K562 (cell line): Measurements from ENCODE around the gene SPATA32. TPM values are rescaled to one million over a fixed set of nuclear protein-coding genes. Genes with fewer than 3 reads are reported as not detected.

Experiments
- AFF1 ChIP-seq, 2 experiments: fragments of 450-650 bp; IDR thresholded peaks; 2 replicates each; pipeline ENCODE4 v1.6.1; 2018; ENCODE audit warnings: mild to moderate bottlenecking in 2 of 2, low read depth in 1 of 2; ENCODE audit not compliant: partially characterized antibody in 2 of 2
- ARID1B ChIP-seq: fragments of 450-650 bp; IDR thresholded peaks from 2 replicates; pipeline ENCODE4 v1.6.1; 2016; ENCODE audit warnings: antibody characterized with exemption, mild to moderate bottlenecking, inconsistent platforms
- CBFA2T3 ChIP-seq: fragments of 450-650 bp; IDR thresholded peaks from 2 replicates; pipeline ENCODE4 v1.6.1; 2017
- DMBX1 ChIP-seq: fragments of 250-450 bp; sonication (Bioruptor Pico); IDR thresholded peaks from 2 replicates; pipeline ENCODE4 v1.8.0; 2022; ENCODE audit warnings: inconsistent platforms, mild to moderate bottlenecking, moderate library complexity, borderline replicate concordance
- ERF ChIP-seq: fragments of 450-650 bp; formaldehyde crosslinking; IDR thresholded peaks from 2 replicates; pipeline ENCODE4 v1.4.0; 2020; ENCODE audit warnings: mild to moderate bottlenecking, mixed read lengths
- ETV6 ChIP-seq, 3 experiments: fragments of 150-350 bp in 1 of 3; sonication (generic) in 1 of 3; formaldehyde crosslinking in 1 of 3; IDR thresholded peaks; 2 replicates each; pipeline versions ENCODE4 v1.6.1 to v1.8.0; 2014 to 2022; ENCODE audit warnings: borderline replicate concordance in 2 of 3, low read depth in 2 of 3, antibody characterized with exemption in 1 of 3, low read length in 1 of 3, mild to moderate bottlenecking in 1 of 3, missing genetic modification reagents in 1 of 3
- GTF2F1 ChIP-seq: IDR thresholded peaks from 2 replicates; pipeline ENCODE4 v1.6.1; 2011; ENCODE audit warnings: low read depth, low read length, improper control_type of control experiment
- KAT8 ChIP-seq: fragments of 450-650 bp; IDR thresholded peaks from 2 replicates; pipeline ENCODE4 v1.6.1; 2016; ENCODE audit warnings: low read depth, mild to moderate bottlenecking
- KDM4B ChIP-seq, 2 experiments: fragments of 450-650 bp in 1 of 2; sonication (generic) in 1 of 2; IDR thresholded peaks; 2 replicates each; pipeline ENCODE4 v1.6.1; 2016 to 2017; ENCODE audit warnings: borderline replicate concordance in 2 of 2, antibody characterized with exemption in 1 of 2, low read depth in 1 of 2, mild to moderate bottlenecking in 1 of 2
- MAX ChIP-seq: sonication (generic); formaldehyde crosslinking; IDR thresholded peaks from 2 replicates; pipeline ENCODE4 v1.9.0; 2022; ENCODE audit warnings: mild to moderate bottlenecking, missing genetic modification reagents
- MAZ ChIP-seq, 2 experiments: fragments of 450-650 bp in 1 of 2; sonication (generic) in 1 of 2; formaldehyde crosslinking; IDR thresholded peaks in 1 of 2; conservative IDR thresholded peaks in 1 of 2; 2 replicates each; pipeline versions ENCODE4 v1.4.0 to v1.5.0; 2020; ENCODE audit warnings: mild to moderate bottlenecking in 1 of 2, missing genetic modification reagents in 1 of 2
- MTA2 ChIP-seq: fragments of 450-650 bp; IDR thresholded peaks from 2 replicates; pipeline ENCODE4 v1.6.1; 2016; ENCODE audit warnings: low read depth
- MTA3 ChIP-seq: fragments of 450-650 bp; formaldehyde crosslinking; IDR thresholded peaks from 2 replicates; pipeline ENCODE4 v1.6.1; 2017; ENCODE audit warnings: mild to moderate bottlenecking, borderline replicate concordance
- NR2C1 ChIP-seq, 2 experiments: fragments of 450-650 bp; IDR thresholded peaks; 2 replicates each; pipeline ENCODE4 v1.6.1; 2017; ENCODE audit warnings: mild to moderate bottlenecking in 2 of 2, antibody characterized with exemption in 1 of 2, inconsistent platforms in 1 of 2, missing compliant biosample characterization in 1 of 2, missing genetic modification characterization in 1 of 2
- POLR2A ChIP-seq: fragments of 450-650 bp; conservative IDR thresholded peaks from 2 replicates; pipeline ENCODE4 v1.6.1; 2016
- PRDM10 ChIP-seq: fragments of 450-650 bp; IDR thresholded peaks from 2 replicates; pipeline ENCODE4 v1.6.1; 2018; ENCODE audit not compliant: partially characterized antibody
- SMARCA4 ChIP-seq: fragments of 450-650 bp; IDR thresholded peaks from 2 replicates; pipeline ENCODE4 v1.6.1; 2016
- SMARCA5 ChIP-seq: fragments of 450-650 bp; IDR thresholded peaks from 2 replicates; pipeline ENCODE4 v1.6.1; 2016
- SRSF7 ChIP-seq: fragments of 200-400 bp; formaldehyde crosslinking; optimal IDR thresholded peaks from 2 replicates; pipeline ENCODE3; 2017; ENCODE audit warnings: mild to moderate bottlenecking, low read depth, low read length
- ZNF696 ChIP-seq: fragments of 250-450 bp; sonication (Bioruptor Pico); conservative IDR thresholded peaks from 2 replicates; pipeline ENCODE4 v1.4.0; 2020; ENCODE audit warnings: mild to moderate bottlenecking, moderate library complexity
- polyA plus RNA-seq, 8 experiments: library from polyadenylated mRNA; depleted of rRNA in 4 of 8; stranded (reverse) in 5 of 8; unstranded in 3 of 8; fragments of >200 nt; fragmentation: Nextera tagmentation in 2 of 8; fragmentation: Illumina TruSeq in 1 of 8; extraction: Ambion mirVana in 2 of 8; extraction: Trizol in 1 of 8; gene quantifications; 2 replicates each; pipeline versions ENCODE4 v1.2.1 to v1.2.3, GENCODE V29; 2011 to 2014; ENCODE audit warnings: inconsistent platforms in 1 of 8, missing spikeins in 1 of 8
- total RNA-seq, 7 experiments: library from RNA; depleted of rRNA in 6 of 7; stranded (reverse); fragments of >200 nt in 6 of 7; fragmentation: Illumina TruSeq in 2 of 7; extraction: Trizol in 2 of 7; gene quantifications; 2 replicates each; pipeline versions ENCODE4 v1.2.1 to v1.2.3, GENCODE V29; 2011 to 2021; ENCODE audit warnings: low replicate concordance in 1 of 7

The SPATA32 gene
- total and polyA plus RNA-seq, 9 of the 15 experiments (the other 6 are each of a cell fraction or from before 2014, with no cell fraction given): 0.03 to 0.06 TPM; not detected in 7

GRCh38 chr17:45225964-45226530, 35.8 kb downstream of the SPATA32 start (continued):
- TF ChIP-seq AFF1 (IDR thresholded peaks at IDR 0.05; ENCODE audit: low read depth in 1 of 2, partially characterized antibody in 2 of 2) (peak in 1 of 2 experiments; percentile 25), SRSF7 (no peak), GTF2F1 (no peak), MAX (CRISPR knock-in tag) (peak; percentile 93), KDM4B (IDR thresholded peaks at IDR 0.05; ENCODE audit: borderline replicate concordance in 2 of 2, low read depth in 1 of 2) (peak in 1 of 2 experiments; percentile 80; a peak in 1 of 4 replicates), DMBX1 (peak; percentile 68; the same call in 1 of the 2 replicates), SMARCA5 (no peak), PRDM10 (peak; percentile 66), NR2C1 (IDR thresholded peaks at IDR 0.05) (peak; percentile 41; the same call in 1 of the 2 replicates), NR2C1 (tag; IDR thresholded peaks at IDR 0.05) (0 out of 2 replicates have a peak, but pooled peaks have one; percentile 21), ARID1B (peak; percentile 72), CBFA2T3 (peak; percentile 47), MAZ (CRISPR knock-in tag; conservative IDR thresholded peaks at IDR 0.05 in 1 of 2, IDR thresholded peaks at IDR 0.05 in 1 of 2) (peak; percentile 89 to 95), SMARCA4 (peak; percentile 61; the same call in 1 of the 2 replicates), ERF (no peak), ZNF696 (CRISPR knock-in tag) (no peak), KAT8 (no peak), MTA3 (0 out of 2 replicates have a peak, but pooled peaks have one; percentile 41), POLR2A (peak; percentile 84), ETV6 (IDR thresholded peaks at IDR 0.05; ENCODE audit: borderline replicate concordance in 1 of 2, low read depth in 2 of 2, low read length in 1 of 2) (peak in 1 of 2 experiments; percentile 74; a peak in 1 of 4 replicates), ETV6 (CRISPR knock-in tag; IDR thresholded peaks at IDR 0.05; ENCODE audit: borderline replicate concordance) (no peak), MTA2 (0 out of 2 replicates have a peak, but pooled peaks have one; percentile 12)
